Brain microvascular endothelial cell (primary cell): ENCODE results near the gene CRHR1.

ENCODE experiments used
- DNase-seq: peaks from one replicate; pipeline ENCODE4 v3.0.0-alpha.2; 2020
- H3K27ac ChIP-seq: fragments of 250-450 bp; sonication (Bioruptor Pico); 2 replicates; pipeline ENCODE4 v1.5.1; 2020; ENCODE audit warnings: mild to moderate bottlenecking, moderate library complexity
- H3K27me3 ChIP-seq: fragments of 250-450 bp; sonication (Bioruptor Pico); replicated peaks from 2 replicates; pipeline ENCODE4 v1.5.1; 2020; ENCODE audit warnings: mild to moderate bottlenecking
- H3K36me3 ChIP-seq: fragments of 250-450 bp; sonication (Bioruptor Pico); replicated peaks from 2 replicates; pipeline ENCODE4 v1.5.1; 2020; ENCODE audit warnings: mild to moderate bottlenecking
- H3K4me3 ChIP-seq: 2 replicates; pipeline ENCODE4 v1.5.1; 2011; ENCODE audit warnings: low read depth, mild to moderate bottlenecking, control low read depth, low read length, moderate library complexity
- CTCF ChIP-seq: IDR thresholded peaks from 2 replicates; pipeline ENCODE4 v1.5.1; 2011; ENCODE audit warnings: low read depth, mild to moderate bottlenecking, moderate library complexity, low read length, control low read depth, inconsistent platforms; ENCODE audit errors: missing control alignments
- in situ Hi-C: cut with HindIII; loops from 2 replicates; pipeline ENCODE4 v1.10.0; 2017; ENCODE audit warnings: low sequenced_read_pairs, low pct_ligation_motif_present

The CRHR1 gene

GRCh38 chr17:45820052-45820780, 36.1 kb downstream of the CRHR1 start:
- no peak for DNase-seq
- Histone ChIP-seq H3K36me3 (no peaks in the 10 kb centered on the region), H3K27ac (no peak overlapping the region), H3K27me3 (no peaks in the 10 kb centered on the region), H3K4me3 (no peak overlapping the region)
- TF ChIP-seq CTCF = no peak
- in situ Hi-C loops = no loop called here

- Histone ChIP-seq H3K27me3 (no peaks in the 10 kb centered on the region), H3K36me3 (no peaks in the 10 kb centered on the region), H3K4me3 (no peak overlapping the region), H3K27ac (no peak overlapping the region)
- no peak for DNase-seq
- in situ Hi-C loops = no loop called here
- TF ChIP-seq CTCF = no peak
Observed at GRCh38 chr17:45821147-45821546, 37.0 kb downstream of the CRHR1 start.

GRCh38 chr17:45823598-45823997, 39.5 kb downstream of the CRHR1 start:
- no peak for DNase-seq
- no peak for TF ChIP-seq CTCF
- in situ Hi-C loops = no loop called here

GRCh38 chr17:45824475-45824874, 40.4 kb downstream of the CRHR1 start:
- DNase-seq = no peak
- H3K4me3 ChIP-seq = no peak overlapping the region
- H3K27me3 ChIP-seq = no peaks in the 10 kb centered on the region
- in situ Hi-C loops = no loop called here
- TF ChIP-seq CTCF = no peak
- H3K36me3 ChIP-seq = no peaks in the 10 kb centered on the region
- no peak overlapping the region for H3K27ac ChIP-seq

More at GRCh38 chr17:45823598-45823997, 39.5 kb downstream of the CRHR1 start:
- H3K27ac ChIP-seq = no peak overlapping the region
- no peaks in the 10 kb centered on the region for H3K27me3 ChIP-seq
- H3K4me3 ChIP-seq = no peak overlapping the region
- H3K36me3 ChIP-seq = no peaks in the 10 kb centered on the region

- no peak for DNase-seq
- TF ChIP-seq CTCF = no peak
- Histone ChIP-seq H3K27ac (no peak overlapping the region), H3K27me3 (no peaks in the 10 kb centered on the region), H3K4me3 (no peak overlapping the region), H3K36me3 (no peaks in the 10 kb centered on the region)
- in situ Hi-C loops = no loop called here
Observed at GRCh38 chr17:45824901-45825492, 40.9 kb downstream of the CRHR1 start.
